Ectodermal cell (in vitro differentiated cells): Measurements from ENCODE around the gene PDIK1L.
"Not testable (repeated sequence)": the region's sequence is repeated elsewhere in the genome, so short reads cannot be mapped to it uniquely, and the experiment has no call there.

ENCODE experiments used
- H3K27ac ChIP-seq: 2 replicates; pipeline ENCODE4 v1.7.0; 2013; ENCODE audit warnings: mild to moderate bottlenecking, low read depth, low read length; ENCODE audit not compliant: insufficient read depth, poor library complexity, severe bottlenecking
- H3K27me3 ChIP-seq: 2 replicates; pipeline ENCODE4 v1.7.0; 2013; ENCODE audit warnings: mild to moderate bottlenecking, low read length; ENCODE audit not compliant: insufficient read depth, control insufficient read depth, poor library complexity, severe bottlenecking
- H3K36me3 ChIP-seq: one replicate; pipeline ENCODE4 v1.7.0; 2013; ENCODE audit warnings: low read length; ENCODE audit not compliant: control insufficient read depth, insufficient read depth
- H3K4me1 ChIP-seq: one replicate; pipeline ENCODE4 v1.7.0; 2013; ENCODE audit warnings: low read length; ENCODE audit not compliant: control insufficient read depth, insufficient read depth
- H3K4me3 ChIP-seq: 2 replicates; pipeline ENCODE4 v1.7.0; 2013; ENCODE audit warnings: low read depth, low read length, control low read depth; ENCODE audit not compliant: insufficient read depth
- H3K9me3 ChIP-seq: 2 replicates; pipeline ENCODE4 v1.7.0; 2013; ENCODE audit warnings: mild to moderate bottlenecking, low read length, moderate library complexity; ENCODE audit not compliant: control insufficient read depth
- WGBS, 2 experiments: methylation state at CpG; one replicate each; pipeline ENCODE4 v1.1.7; 2013; ENCODE audit warnings: missing lambda C conversion rate in 2 of 2; 5-methylcytosine and 5-hydroxymethylcytosine counted together

Gene PDIK1L

GRCh38 chr1:26084844-26085243 is 26.8 kb upstream of the PDIK1L start:
- Histone ChIP-seq H3K4me3 (no peak overlapping the region), H3K9me3 (no peaks in the 10 kb centered on the region), H3K27ac (no peak overlapping the region), H3K27me3 (no peaks in the 10 kb centered on the region), H3K36me3 (no peaks in the 10 kb centered on the region), H3K4me1 (no peaks in the 10 kb centered on the region)
- WGBS, 2 experiments = 85 to 91% methylated on average over 2 of the region's 2 CpGs

GRCh38 chr1:26089125-26089524 is 22.5 kb upstream of the PDIK1L start:
- Histone ChIP-seq H3K4me1 (peaks cover 7% of the 10 kb centered on the region), H3K9me3 (no peaks in the 10 kb centered on the region), H3K4me3 (no peak overlapping the region), H3K36me3 (no peaks in the 10 kb centered on the region), H3K27ac (no peak overlapping the region), H3K27me3 (peaks cover 6% of the 10 kb centered on the region)
- 100% methylated on average over 2 to 3 of the region's 3 CpGs for WGBS, 2 experiments

- Histone ChIP-seq H3K9me3 (no peaks in the 10 kb centered on the region), H3K4me3 (no peak overlapping the region), H3K27ac (no peak overlapping the region), H3K27me3 (peaks cover 10% of the 10 kb centered on the region), H3K4me1 (peaks cover 16% of the 10 kb centered on the region), H3K36me3 (no peaks in the 10 kb centered on the region)
- 95 to 96% methylated on average over 3 of the region's 3 CpGs for WGBS, 2 experiments
Measured at GRCh38 chr1:26090893-26091292, 20.7 kb upstream of the PDIK1L start.

GRCh38 chr1:26092422-26092821 is 19.2 kb upstream of the PDIK1L start:
- no peaks in the 10 kb centered on the region for H3K9me3 ChIP-seq
- 73 to 81% methylated on average over 7 of the region's 7 CpGs for WGBS, 2 experiments
- H3K4me1 ChIP-seq = peaks cover 16% of the 10 kb centered on the region
- peaks cover 10% of the 10 kb centered on the region for H3K27me3 ChIP-seq
- no peak overlapping the region for H3K27ac ChIP-seq
- H3K36me3 ChIP-seq = no peaks in the 10 kb centered on the region
- no peak overlapping the region for H3K4me3 ChIP-seq

- not testable (repeated sequence) for H3K4me3 ChIP-seq, H3K36me3 ChIP-seq, H3K9me3 ChIP-seq, H3K27ac ChIP-seq
- H3K27me3 ChIP-seq = peaks cover 10% of the 10 kb centered on the region
- H3K4me1 ChIP-seq = peaks cover 16% of the 10 kb centered on the region
- WGBS, 2 experiments = 57 to 72% methylated on average over 5 to 6 of the region's 6 CpGs
Measured at GRCh38 chr1:26093569-26093968, 18.1 kb upstream of the PDIK1L start.

DNA sequence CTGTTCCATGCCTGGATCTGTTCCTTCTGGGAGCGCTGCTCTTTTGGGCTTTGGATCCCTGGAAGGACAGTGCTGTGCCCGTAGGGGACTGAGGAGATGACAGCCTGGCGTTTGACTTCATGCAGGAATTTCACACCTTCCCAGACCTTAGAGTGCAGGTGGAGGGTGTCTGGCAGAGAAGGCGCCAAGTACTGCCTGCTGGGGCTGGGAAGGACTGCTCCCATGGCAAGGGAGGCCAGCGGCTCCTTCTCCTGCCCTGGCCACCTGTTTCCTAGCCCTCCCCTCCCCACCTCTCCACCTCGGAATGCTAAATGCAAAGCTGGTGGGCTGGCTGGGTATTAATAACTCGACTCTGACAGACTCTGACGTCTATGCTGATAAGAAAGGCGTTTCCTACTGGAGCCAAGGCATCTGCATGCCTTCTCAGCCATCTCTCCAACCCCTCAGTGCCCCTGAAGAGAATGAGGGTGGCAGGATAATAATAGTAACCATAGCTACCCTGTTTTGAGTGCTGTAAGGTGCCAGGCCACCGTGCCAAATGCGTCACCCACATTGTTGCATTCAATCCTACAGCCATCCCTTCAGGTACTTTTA is 17.5 kb upstream of the PDIK1L start:
- no peaks in the 10 kb centered on the region for H3K36me3 ChIP-seq
- H3K27ac ChIP-seq = no peak overlapping the region
- H3K4me1 ChIP-seq = peaks cover 16% of the 10 kb centered on the region
- H3K9me3 ChIP-seq = no peaks in the 10 kb centered on the region
- 37 to 45% methylated on average over 11 of the region's 11 CpGs for WGBS, 2 experiments
- H3K4me3 ChIP-seq = no peak overlapping the region
- H3K27me3 ChIP-seq = peaks cover 10% of the 10 kb centered on the region

GRCh38 chr1:26094677-26095383 is 16.8 kb upstream of the PDIK1L start:
- 29% methylated on average over 17 of the region's 17 CpGs for WGBS, 2 experiments
- Histone ChIP-seq H3K4me1 (peaks cover 16% of the 10 kb centered on the region), H3K4me3 (no peak overlapping the region), H3K9me3 (no peaks in the 10 kb centered on the region), H3K27me3 (peaks cover 10% of the 10 kb centered on the region), H3K36me3 (no peaks in the 10 kb centered on the region), H3K27ac (no peak overlapping the region)

GRCh38 chr1:26096471-26096870 is 15.2 kb upstream of the PDIK1L start:
- Histone ChIP-seq H3K9me3 (no peaks in the 10 kb centered on the region), H3K36me3 (no peaks in the 10 kb centered on the region), H3K4me3 (no peak overlapping the region), H3K27me3 (peaks cover 10% of the 10 kb centered on the region), H3K27ac (no peak overlapping the region), H3K4me1 (peaks cover 16% of the 10 kb centered on the region)
- WGBS, 2 experiments = 86 to 93% methylated on average over 1 to 2 of the region's 2 CpGs

DNA sequence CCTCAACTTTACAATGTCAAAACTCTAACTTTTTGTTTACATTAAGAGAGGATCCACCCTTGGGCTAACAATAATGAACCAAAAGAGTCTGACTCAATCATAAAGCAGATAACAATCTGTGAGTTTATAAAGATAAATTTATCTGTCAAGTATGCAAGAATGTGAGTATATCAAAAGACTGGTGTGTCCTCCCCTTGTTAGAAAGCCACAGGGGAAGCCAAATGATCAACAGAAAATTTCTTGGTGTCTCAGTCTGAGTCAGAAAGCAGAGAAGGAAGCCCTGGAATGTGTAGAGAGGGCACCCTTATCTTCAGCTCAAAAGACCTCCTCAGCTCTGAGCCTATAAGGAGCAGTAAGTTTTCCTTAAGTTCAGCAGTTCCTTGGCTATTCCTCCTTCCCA is 13.9 kb upstream of the PDIK1L start:
- no peak overlapping the region for H3K27ac ChIP-seq
- H3K4me3 ChIP-seq = no peak overlapping the region
- peaks cover 14% of the 10 kb centered on the region for H3K4me1 ChIP-seq
- peaks cover 10% of the 10 kb centered on the region for H3K27me3 ChIP-seq
- H3K9me3 ChIP-seq = no peaks in the 10 kb centered on the region
- H3K36me3 ChIP-seq = no peaks in the 10 kb centered on the region

DNA sequence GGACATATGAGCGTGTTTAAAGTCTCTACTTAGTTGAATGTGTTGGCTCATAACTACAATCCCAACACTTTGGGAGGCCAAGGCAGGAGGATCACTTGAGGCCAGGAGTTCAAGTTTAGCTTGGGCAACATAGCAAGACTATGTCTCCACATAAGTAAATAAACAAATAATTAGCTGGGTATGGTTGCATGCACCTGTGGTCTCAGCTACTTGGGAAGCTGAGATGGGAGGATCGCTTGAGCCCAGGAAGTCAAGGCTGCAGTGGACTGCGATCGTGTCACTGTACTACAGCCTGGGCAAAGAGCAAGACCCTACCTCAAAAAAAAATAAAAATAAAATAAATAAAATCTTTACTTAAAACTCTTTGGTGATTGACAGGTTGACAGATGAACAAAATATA is 13.0 kb upstream of the PDIK1L start:
- H3K9me3 ChIP-seq = no peaks in the 10 kb centered on the region
- H3K4me3 ChIP-seq = no peak overlapping the region
- H3K27ac ChIP-seq = no peak overlapping the region
- WGBS, 2 experiments = 95 to 98% methylated on average over 4 of the region's 4 CpGs
- peaks cover 14% of the 10 kb centered on the region for H3K4me1 ChIP-seq
- no peaks in the 10 kb centered on the region for H3K36me3 ChIP-seq
- H3K27me3 ChIP-seq = peaks cover 9% of the 10 kb centered on the region
